Brain microvascular endothelial cell (primary cell): Measurements from ENCODE around the gene RAB15.

Experiments
- DNase-seq: peaks from one replicate; pipeline ENCODE4 v3.0.0-alpha.2; 2020
- H3K27ac ChIP-seq: fragments of 250-450 bp; sonication (Bioruptor Pico); 2 replicates; pipeline ENCODE4 v1.5.1; 2020; ENCODE audit warnings: mild to moderate bottlenecking, moderate library complexity
- H3K27me3 ChIP-seq: fragments of 250-450 bp; sonication (Bioruptor Pico); replicated peaks from 2 replicates; pipeline ENCODE4 v1.5.1; 2020; ENCODE audit warnings: mild to moderate bottlenecking
- H3K36me3 ChIP-seq: fragments of 250-450 bp; sonication (Bioruptor Pico); replicated peaks from 2 replicates; pipeline ENCODE4 v1.5.1; 2020; ENCODE audit warnings: mild to moderate bottlenecking
- H3K4me3 ChIP-seq: 2 replicates; pipeline ENCODE4 v1.5.1; 2011; ENCODE audit warnings: low read depth, mild to moderate bottlenecking, control low read depth, low read length, moderate library complexity
- in situ Hi-C: cut with HindIII; loops from 2 replicates; pipeline ENCODE4 v1.10.0; 2017; ENCODE audit warnings: low sequenced_read_pairs, low pct_ligation_motif_present
- TF ChIP-seq, protein P1 (sequence below): IDR thresholded peaks from 2 replicates; pipeline ENCODE4 v1.5.1; 2011; ENCODE audit warnings: low read depth, mild to moderate bottlenecking, moderate library complexity, low read length, control low read depth, inconsistent platforms; ENCODE audit errors: missing control alignments

Gene RAB15

DNA sequence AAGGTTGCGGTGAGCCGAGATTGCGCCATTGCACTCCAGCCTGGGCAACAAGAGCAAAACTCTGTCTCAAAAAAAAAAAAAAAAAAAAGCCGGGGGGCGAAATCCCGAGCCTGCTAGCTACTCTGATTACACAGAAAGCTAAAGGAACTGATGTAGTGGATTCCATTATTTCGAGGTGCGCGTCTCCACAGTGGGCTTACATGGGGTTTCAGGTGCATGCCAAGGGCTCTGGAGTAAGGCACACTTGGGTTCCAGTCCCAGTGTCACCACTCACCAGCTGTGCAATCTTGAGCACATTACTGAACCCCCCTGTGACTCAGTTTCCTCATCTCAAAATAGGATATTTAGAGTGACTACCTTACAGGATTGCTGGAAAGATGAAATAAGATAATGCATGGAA lies 1.7 kb upstream of the RAB15 start:
- H3K27ac ChIP-seq, result no peak overlapping the region
- H3K27me3 ChIP-seq, result no peaks in the 10 kb centered on the region
- H3K4me3 ChIP-seq, result no peak overlapping the region
- no peaks in the 10 kb centered on the region for H3K36me3 ChIP-seq
- in situ Hi-C loops, result no loop called here
- no peak for DNase-seq
- TF ChIP-seq, protein P1, sequence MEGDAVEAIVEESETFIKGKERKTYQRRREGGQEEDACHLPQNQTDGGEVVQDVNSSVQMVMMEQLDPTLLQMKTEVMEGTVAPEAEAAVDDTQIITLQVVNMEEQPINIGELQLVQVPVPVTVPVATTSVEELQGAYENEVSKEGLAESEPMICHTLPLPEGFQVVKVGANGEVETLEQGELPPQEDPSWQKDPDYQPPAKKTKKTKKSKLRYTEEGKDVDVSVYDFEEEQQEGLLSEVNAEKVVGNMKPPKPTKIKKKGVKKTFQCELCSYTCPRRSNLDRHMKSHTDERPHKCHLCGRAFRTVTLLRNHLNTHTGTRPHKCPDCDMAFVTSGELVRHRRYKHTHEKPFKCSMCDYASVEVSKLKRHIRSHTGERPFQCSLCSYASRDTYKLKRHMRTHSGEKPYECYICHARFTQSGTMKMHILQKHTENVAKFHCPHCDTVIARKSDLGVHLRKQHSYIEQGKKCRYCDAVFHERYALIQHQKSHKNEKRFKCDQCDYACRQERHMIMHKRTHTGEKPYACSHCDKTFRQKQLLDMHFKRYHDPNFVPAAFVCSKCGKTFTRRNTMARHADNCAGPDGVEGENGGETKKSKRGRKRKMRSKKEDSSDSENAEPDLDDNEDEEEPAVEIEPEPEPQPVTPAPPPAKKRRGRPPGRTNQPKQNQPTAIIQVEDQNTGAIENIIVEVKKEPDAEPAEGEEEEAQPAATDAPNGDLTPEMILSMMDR, result no peak

DNA sequence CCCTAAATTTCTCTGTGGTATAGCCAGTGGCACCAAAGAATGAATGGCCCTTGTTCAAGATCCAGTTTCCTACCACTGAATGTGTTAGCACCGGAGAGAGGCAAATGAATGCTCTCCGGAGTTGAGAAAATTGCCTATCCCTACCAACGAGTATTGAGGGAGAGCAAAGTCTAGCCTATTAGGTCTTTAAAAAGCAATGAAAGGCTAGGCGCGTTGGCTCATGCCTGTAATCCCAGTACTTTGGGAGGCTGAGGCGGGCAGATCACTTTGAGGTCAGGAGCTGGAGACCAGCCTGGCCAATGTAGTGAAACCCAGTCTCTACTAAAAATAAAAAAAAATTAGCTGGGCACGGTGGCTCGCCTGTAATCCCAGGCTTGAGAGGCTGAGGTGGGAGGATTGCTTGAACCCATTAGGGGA lies 898 bp upstream of the RAB15 start:
- TF ChIP-seq, protein P1, result no peak
- Histone ChIP-seq H3K4me3 (no peak overlapping the region), H3K27ac (no peak overlapping the region), H3K27me3 (no peaks in the 10 kb centered on the region), H3K36me3 (no peaks in the 10 kb centered on the region)
- DNase-seq, result no peak
- in situ Hi-C loops, result no loop called here

DNA sequence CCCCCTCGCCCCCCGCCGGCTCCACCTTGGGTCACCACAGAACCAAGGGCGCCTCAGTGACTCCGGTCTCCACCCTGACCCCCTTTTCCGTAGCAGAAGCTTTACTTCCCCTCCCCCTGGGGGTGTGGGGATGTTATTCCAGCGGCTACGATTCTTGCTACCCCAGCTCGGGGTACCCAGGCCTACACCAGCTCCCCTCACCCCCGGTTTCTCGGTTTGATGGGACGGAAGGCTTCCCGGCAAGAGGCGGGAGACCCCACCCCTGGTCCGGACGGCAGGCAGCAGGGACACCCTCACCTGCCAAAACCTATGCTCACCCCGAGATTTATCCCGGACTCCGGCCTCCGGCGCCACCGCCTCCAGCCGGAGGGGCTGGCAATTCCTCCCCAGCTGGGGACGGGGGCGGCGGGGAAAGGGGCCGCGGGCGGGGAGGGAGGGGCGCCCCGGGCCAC lies 619 bp downstream of the RAB15 start:
- peak overlapping the region; percentile 65 for H3K4me3 ChIP-seq

DNA sequence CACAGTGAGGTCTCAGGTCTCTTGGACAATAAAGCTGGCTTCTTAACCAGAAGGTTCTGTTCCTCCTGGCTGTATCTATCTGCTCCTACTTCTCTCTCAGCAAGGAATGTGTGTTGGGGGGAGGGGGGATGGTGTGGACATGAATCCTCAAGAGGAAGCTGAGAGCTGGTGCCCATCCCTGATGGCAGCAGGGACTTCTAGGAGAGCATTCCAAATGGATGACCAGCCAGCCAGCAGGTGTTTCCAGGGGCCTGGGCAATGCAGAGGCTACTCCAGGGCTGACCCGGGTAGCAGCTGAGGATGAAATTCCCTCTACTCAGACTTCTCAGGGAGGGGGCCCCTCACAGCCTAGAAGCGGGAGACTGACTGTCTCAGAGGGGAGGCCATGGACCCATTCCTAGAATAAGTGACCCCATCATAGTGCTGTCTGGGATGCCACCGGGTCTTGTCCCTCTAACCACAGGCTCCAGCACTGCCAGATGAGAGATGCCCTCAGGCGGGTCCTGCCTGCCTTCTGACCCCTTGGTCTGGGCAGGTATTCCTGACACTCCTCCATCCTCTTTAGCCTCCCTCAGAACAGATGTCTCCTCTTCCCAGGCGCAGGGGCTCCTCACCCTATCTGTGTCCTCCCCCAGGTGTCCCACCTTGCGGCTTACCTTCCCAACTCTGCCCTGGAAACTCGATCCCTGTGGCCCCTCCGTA lies 1.2 kb downstream of the RAB15 start:
- peak overlapping the region; percentile 65 for H3K4me3 ChIP-seq

More for the DNA sequence above, 619 bp downstream of the RAB15 start:
- Histone ChIP-seq H3K27ac (no peak overlapping the region), H3K27me3 (no peaks in the 10 kb centered on the region), H3K36me3 (no peaks in the 10 kb centered on the region)
- no peak for DNase-seq
- in situ Hi-C loops, result no loop called here
- TF ChIP-seq, protein P1, result no peak

DNA sequence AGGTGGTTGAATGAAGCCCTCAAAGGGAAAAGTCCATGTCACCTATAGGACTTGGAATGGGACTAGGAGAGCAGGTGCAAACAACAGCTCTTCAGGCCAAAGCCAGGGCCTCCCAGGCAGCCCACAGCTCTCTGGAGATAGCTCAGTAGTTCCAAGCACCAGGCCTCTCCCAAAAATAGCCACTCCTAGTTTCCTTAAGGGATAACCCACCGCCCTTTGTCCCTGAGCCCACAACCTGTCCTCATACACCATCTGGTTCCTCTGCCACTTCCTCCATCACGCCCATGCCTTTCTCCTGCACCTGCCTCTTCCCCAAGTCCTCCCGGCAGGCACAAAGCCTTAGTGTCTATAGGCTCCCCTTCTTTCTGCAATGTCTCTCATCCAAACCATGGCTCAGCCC lies 2.1 kb downstream of the RAB15 start:
- H3K27ac ChIP-seq, result no peak overlapping the region
- no peak overlapping the region for H3K4me3 ChIP-seq
- no peaks in the 10 kb centered on the region for H3K36me3 ChIP-seq
- in situ Hi-C loops, result no loop called here
- no peaks in the 10 kb centered on the region for H3K27me3 ChIP-seq
- TF ChIP-seq, protein P1, result no peak
- DNase-seq, result no peak

More for the DNA sequence above, 1.2 kb downstream of the RAB15 start:
- Histone ChIP-seq H3K27me3 (no peaks in the 10 kb centered on the region), H3K36me3 (no peaks in the 10 kb centered on the region), H3K27ac (no peak overlapping the region)
- TF ChIP-seq, protein P1, result no peak
- in situ Hi-C loops, result no loop called here
- no peak for DNase-seq

DNA sequence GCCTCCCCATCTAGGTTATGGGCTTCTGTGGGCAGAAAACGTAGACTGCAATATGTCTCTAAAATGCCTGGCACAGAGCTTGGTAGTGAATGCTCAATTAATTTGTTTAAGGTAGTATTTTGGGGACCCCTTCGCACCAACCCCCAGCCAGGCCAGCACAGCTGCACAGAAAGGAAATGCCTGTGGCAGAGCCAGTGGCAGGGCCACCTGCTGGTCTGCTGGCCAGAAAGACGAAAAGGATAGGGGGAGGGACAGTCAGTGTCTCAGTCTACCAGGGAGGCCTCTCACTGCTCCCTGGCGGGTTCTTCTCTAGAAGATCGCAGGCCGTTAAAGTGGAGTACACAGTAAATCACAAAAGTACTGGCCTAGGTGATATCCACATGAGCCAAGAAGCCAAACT lies 3.5 kb downstream of the RAB15 start:
- DNase-seq, result no peak
- H3K36me3 ChIP-seq, result no peaks in the 10 kb centered on the region
- H3K4me3 ChIP-seq, result no peak overlapping the region
- in situ Hi-C loops, result no loop called here
- H3K27ac ChIP-seq, result no peak overlapping the region
- TF ChIP-seq, protein P1, result no peak
- no peaks in the 10 kb centered on the region for H3K27me3 ChIP-seq
